H1 (cell line): ENCODE data around the gene SENP1. TPM values are rescaled to one million over a fixed set of nuclear protein-coding genes. Genes with fewer than 3 reads are reported as not detected.

ENCODE experiments used
- CTCF ChIA-PET: fragments of 300-600 bp; sonication (Branson Sonifier 250); formaldehyde crosslinking; loops from one replicate; lab custom pipeline; 2021; ENCODE audit not compliant: partially characterized antibody; lab: Charles Lee
- POLR2A ChIA-PET: fragments of 300-600 bp; sonication (Branson Sonifier 250); formaldehyde crosslinking; loops from one replicate; lab custom pipeline; 2021; ENCODE audit warnings: inconsistent platforms; ENCODE audit not compliant: partially characterized antibody; lab: Charles Lee
- DNase-seq, 2 experiments: peaks; one replicate each; pipeline versions ENCODE4 v3.0.0 to v3.0.0-alpha.2; 2010 to 2022; ENCODE audit warnings: low spot score in 2 of 2, low read depth in 1 of 2, mixed read lengths in 1 of 2
- FAIRE-seq: peaks from 2 replicates; lab custom pipeline; 2011; peaks lifted over from hg19 to GRCh38; lab: Jason Lieb, UNC
- H2AFZ ChIP-seq: 2 replicates; pipeline ENCODE4 v1.8.1; 2012; ENCODE audit warnings: low read length, inconsistent platforms
- H2AK5ac ChIP-seq: 2 replicates; pipeline ENCODE4 v1.6.1; 2013; ENCODE audit warnings: low read depth, low read length
- H2BK120ac ChIP-seq: replicated peaks from 2 replicates; pipeline ENCODE3; 2013; ENCODE audit warnings: low read depth, low read length, inconsistent platforms
- H2BK12ac ChIP-seq: 2 replicates; pipeline ENCODE4 v1.6.1; 2013; ENCODE audit warnings: low read depth, low read length
- H2BK15ac ChIP-seq: 2 replicates; pipeline ENCODE4 v1.6.1; 2013; ENCODE audit warnings: low read length
- H2BK20ac ChIP-seq: 2 replicates; pipeline ENCODE4 v1.6.1; 2013; ENCODE audit warnings: low read length
- H2BK5ac ChIP-seq: 2 replicates; pipeline ENCODE4 v1.6.1; 2013; ENCODE audit warnings: low read depth, low read length
- H3K14ac ChIP-seq: 2 replicates; pipeline ENCODE4 v1.6.1; 2013; ENCODE audit warnings: inconsistent platforms; ENCODE audit not compliant: insufficient read length
- H3K18ac ChIP-seq: 2 replicates; pipeline ENCODE4 v1.6.1; 2013; ENCODE audit warnings: low read length; ENCODE audit errors: extremely low read depth
- H3K23ac ChIP-seq: 2 replicates; pipeline ENCODE4 v1.6.1; 2013; ENCODE audit warnings: inconsistent platforms; ENCODE audit not compliant: insufficient read length
- H3K23me2 ChIP-seq: 2 replicates; pipeline ENCODE4 v1.6.1; 2013; ENCODE audit warnings: low read depth, low read length
- H3K27ac ChIP-seq: 2 replicates; pipeline ENCODE4 v1.6.1; 2011; ENCODE audit warnings: low read depth, low read length, inconsistent platforms
- H3K27me3 ChIP-seq, 4 experiments: replicated peaks in 1 of 4; 1 replicate in 1 of 4; 2 replicates in 3 of 4; pipeline versions ENCODE4 v1.6.1 to v1.8.1; 2011 to 2013; ENCODE audit warnings: low read length in 3 of 4, mild to moderate bottlenecking in 3 of 4, inconsistent platforms in 2 of 4, mixed read lengths in 2 of 4, moderate library complexity in 1 of 4; ENCODE audit not compliant: control insufficient read depth in 3 of 4, insufficient read depth in 3 of 4; ENCODE audit errors: extremely low read depth in 1 of 4
- H3K36me3 ChIP-seq, 4 experiments: 2 replicates each; pipeline versions ENCODE4 v1.6.1 to v1.8.1; 2011 to 2013; ENCODE audit warnings: mild to moderate bottlenecking in 4 of 4, low read length in 3 of 4, moderate library complexity in 2 of 4, control low read depth in 1 of 4, inconsistent platforms in 1 of 4; ENCODE audit not compliant: insufficient read depth in 4 of 4, control insufficient read depth in 2 of 4
- H3K4ac ChIP-seq: replicated peaks from 2 replicates; pipeline ENCODE3; 2013; ENCODE audit warnings: low read length, low read depth, mixed read lengths, inconsistent platforms; ENCODE audit not compliant: insufficient read length
- H3K4me1 ChIP-seq, 4 experiments: replicated peaks in 1 of 4; 1 replicate in 1 of 4; 2 replicates in 3 of 4; pipeline versions ENCODE4 v1.6.1 to v1.8.1; 2011 to 2013; ENCODE audit warnings: low read length in 3 of 4, inconsistent platforms in 2 of 4, mixed read lengths in 1 of 4; ENCODE audit not compliant: insufficient read depth in 4 of 4, control insufficient read depth in 3 of 4
- H3K4me2 ChIP-seq, 2 experiments: 2 replicates each; pipeline versions ENCODE4 v1.6.1 to v1.8.1; 2011 to 2013; ENCODE audit warnings: low read depth in 2 of 2, low read length in 2 of 2, control low read depth in 1 of 2, inconsistent platforms in 1 of 2, mild to moderate bottlenecking in 1 of 2; ENCODE audit not compliant: insufficient read depth in 1 of 2
- H3K4me3 ChIP-seq, 4 experiments: fragments of 200-600, 300-600 bp in 1 of 4; sonication (generic), shearing (Covaris generic), sonication (Bioruptor Twin) in 1 of 4; 2 replicates each; pipeline versions ENCODE4 v1.5.1 to v1.8.1; 2011 to 2016; ENCODE audit warnings: low read length in 4 of 4, low read depth in 3 of 4, control low read depth in 2 of 4, inconsistent platforms in 2 of 4, mild to moderate bottlenecking in 2 of 4, mixed read lengths in 1 of 4, moderate library complexity in 1 of 4; ENCODE audit not compliant: insufficient read depth in 2 of 4; ENCODE audit errors: extremely low read depth in 1 of 4
- H3K56ac ChIP-seq: replicated peaks from 2 replicates; pipeline ENCODE3; 2013; ENCODE audit warnings: low read depth, mild to moderate bottlenecking, mixed read lengths, low read length, inconsistent platforms; ENCODE audit not compliant: insufficient read length
- H3K79me1 ChIP-seq: 2 replicates; pipeline ENCODE4 v1.6.1; 2013; ENCODE audit warnings: low read depth, low read length, control low read depth
- H3K79me2 ChIP-seq, 2 experiments: 2 replicates each; pipeline versions ENCODE4 v1.6.1 to v1.8.1; 2012 to 2013; ENCODE audit warnings: low read length in 2 of 2, mild to moderate bottlenecking in 2 of 2, inconsistent platforms in 1 of 2; ENCODE audit not compliant: insufficient read depth in 2 of 2, control insufficient read depth in 1 of 2
- H3K9ac ChIP-seq, 4 experiments: replicated peaks in 1 of 4; 1 replicate in 1 of 4; 2 replicates in 3 of 4; pipeline versions ENCODE4 v1.6.1 to v1.8.1; 2011 to 2013; ENCODE audit warnings: low read depth in 3 of 4, low read length in 3 of 4, control low read depth in 2 of 4, mild to moderate bottlenecking in 2 of 4, moderate library complexity in 2 of 4, inconsistent platforms in 1 of 4; ENCODE audit errors: extremely low read depth in 1 of 4
- H3K9me3 ChIP-seq, 2 experiments: 2 replicates each; pipeline versions ENCODE4 v1.6.1 to v1.8.1; 2012 to 2013; ENCODE audit warnings: mild to moderate bottlenecking in 2 of 2, moderate library complexity in 2 of 2, control low read depth in 1 of 2, inconsistent platforms in 1 of 2, low read depth in 1 of 2, low read length in 1 of 2, mixed read lengths in 1 of 2; ENCODE audit not compliant: insufficient read depth in 2 of 2
- H4K20me1 ChIP-seq, 2 experiments: replicated peaks in 1 of 2; 2 replicates each; pipeline versions ENCODE3 to v1.8.1; 2011 to 2013; ENCODE audit warnings: inconsistent platforms in 2 of 2, low read length in 2 of 2, mild to moderate bottlenecking in 1 of 2; ENCODE audit not compliant: insufficient read depth in 2 of 2, control insufficient read depth in 1 of 2
- H4K5ac ChIP-seq: 2 replicates; pipeline ENCODE4 v1.6.1; 2013; ENCODE audit warnings: low read length, low read depth, mixed read lengths, inconsistent platforms; ENCODE audit not compliant: insufficient read length
- H4K8ac ChIP-seq: 2 replicates; pipeline ENCODE4 v1.8.0; 2013; ENCODE audit warnings: mild to moderate bottlenecking, moderate library complexity, low read length, inconsistent platforms; ENCODE audit not compliant: insufficient read depth; ENCODE audit errors: extremely low read depth
- H4K91ac ChIP-seq: replicated peaks from 2 replicates; pipeline ENCODE3; 2013; ENCODE audit warnings: low read length, mixed read lengths, inconsistent platforms; ENCODE audit not compliant: insufficient read length
- CBX5 ChIP-seq: fragments of 300-800, 300-1000 bp; sonication (generic); IDR thresholded peaks from 2 replicates; pipeline ENCODE4 v1.7.1; 2016; ENCODE audit warnings: antibody characterized with exemption, low read length, low read depth
- CBX8 ChIP-seq: fragments of 300-800, 300-1000 bp; sonication (generic); IDR thresholded peaks from 2 replicates; pipeline ENCODE4 v1.7.1; 2016; ENCODE audit warnings: low read depth, low read length, borderline replicate concordance
- EZH2 ChIP-seq: fragments of 200-600 bp; sonication (generic); IDR thresholded peaks from 2 replicates; pipeline ENCODE4 v1.7.1; 2012; ENCODE audit warnings: low read depth, mild to moderate bottlenecking, moderate library complexity, low read length, inconsistent platforms; ENCODE audit not compliant: severe bottlenecking
- SP2 ChIP-seq: IDR thresholded peaks from 2 replicates; pipeline ENCODE4 v1.6.1; 2012; ENCODE audit warnings: mild to moderate bottlenecking, low read length, inconsistent platforms
- SP4 ChIP-seq: IDR thresholded peaks from 2 replicates; pipeline ENCODE4 v1.6.1; 2012; ENCODE audit warnings: low read length, inconsistent platforms
- SUZ12 ChIP-seq: fragments of 200-600 bp; sonication (generic); IDR thresholded peaks from 2 replicates; pipeline ENCODE4 v1.6.1; 2012; ENCODE audit warnings: mild to moderate bottlenecking, inconsistent platforms, low read length, moderate library complexity, mixed read lengths
- WGBS, 2 experiments: shearing (Covaris generic) in 1 of 2; methylation state at CpG; one replicate each; pipeline versions ENCODE4 v1.1.6 to v1.1.7; 2013 to 2015; ENCODE audit warnings: low lambda C conversion rate in 2 of 2, mixed read lengths in 2 of 2, inconsistent platforms in 1 of 2, low coverage in 1 of 2, missing lambda C conversion rate in 1 of 2; ENCODE audit not compliant: insufficient replicate concordance in 2 of 2, insufficient coverage in 1 of 2, insufficient read length in 1 of 2; ENCODE audit errors: extremely low coverage in 1 of 2, missing lambda C conversion rate in 1 of 2; 5-methylcytosine and 5-hydroxymethylcytosine counted together
- polyA plus RNA-seq, 7 experiments: library from polyadenylated mRNA; depleted of rRNA in 3 of 7; stranded (reverse) in 5 of 7; unstranded in 2 of 7; fragments of >200 nt in 5 of 7; fragments of 200-250 nt in 2 of 7; gene quantifications; 1 replicate in 5 of 7; 2 replicates in 1 of 7; 4 replicates in 1 of 7; pipeline versions ENCODE4 v1.2.1 to v1.2.3, GENCODE V29; 2011 to 2013; ENCODE audit warnings: missing spikeins in 2 of 7, mixed read lengths in 2 of 7
- total RNA-seq: library from RNA; stranded (reverse); fragmentation: NEBNext Ultra II Directional; extraction: Animal tissue kit (Norgen Biotek cat#: 25700); gene quantifications from 2 replicates; pipeline ENCODE4 v1.2.1, GENCODE V29; 2021

The SENP1 gene
- total and polyA plus RNA-seq, 2 of the 8 experiments (the other 6 are each of a cell fraction or from before 2014, with no cell fraction given): 14.2 to 31.5 TPM

DNA sequence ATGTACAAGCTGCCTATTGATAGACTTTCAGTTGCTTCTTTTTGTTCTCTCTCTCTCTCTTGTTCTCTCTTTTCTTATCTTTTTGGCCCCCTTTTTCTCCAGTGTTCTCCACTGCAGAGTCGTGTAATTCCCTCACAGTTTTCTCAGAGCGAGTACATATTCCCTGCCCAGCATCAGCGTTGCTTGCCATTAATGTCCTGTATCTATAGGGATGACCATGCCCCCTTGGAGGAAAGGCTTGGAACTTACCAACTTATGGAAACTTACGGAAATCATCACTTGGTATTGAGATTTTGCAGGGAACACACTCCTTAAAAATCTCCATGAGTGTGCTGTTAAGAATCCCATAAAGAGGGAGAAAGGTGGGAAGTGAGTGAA lies 87.3 kb downstream of the SENP1 start:
- no peak overlapping the region for H2AFZ ChIP-seq
- POLR2A ChIA-PET: interaction anchor here (1.6 kb wide), 1 partner anchor 20 kb away, joined by 4 read pairs; no protein-coding TSS in a partner anchor

More for the DNA sequence above, 87.3 kb downstream of the SENP1 start:
- Histone ChIP-seq H3K27me3 (peaks cover 85 to 98% (median 97%) of the 10 kb centered on the region in 4 experiments), H3K4ac (no peak overlapping the region), H3K79me2 (no peaks in the 10 kb centered on the region), H3K56ac (no peak overlapping the region), H3K9me3 (no peaks in the 10 kb centered on the region), H3K79me1 (no peaks in the 10 kb centered on the region), H2AK5ac (no peak overlapping the region), H3K14ac (no peak overlapping the region), H2BK12ac (no peak overlapping the region), H3K23ac (no peak overlapping the region), H3K4me1 (peaks cover 6 to 9% (median 7%) of the 10 kb centered on the region in 4 experiments), H3K36me3 (no peaks in the 10 kb centered on the region), H2BK15ac (no peak overlapping the region), H3K9ac (no peak overlapping the region), H4K8ac (no peak overlapping the region), H3K4me3 (no peak overlapping the region), H3K27ac (no peak overlapping the region), H2BK120ac (no peak overlapping the region), H3K4me2 (no peak overlapping the region), H4K91ac (no peak overlapping the region), H3K18ac (no peak overlapping the region), H4K5ac (no peak overlapping the region), H2BK20ac (no peak overlapping the region), H2BK5ac (no peak overlapping the region), H4K20me1 (peaks cover 7 to 13% of the 10 kb centered on the region in 2 experiments), H3K23me2 (no peaks in the 10 kb centered on the region)
- FAIRE-seq (no peak), DNase-seq (no peak)
- TF ChIP-seq CBX5 (no peak), EZH2 (peak; percentile 53), SP4 (no peak), SP2 (no peak), SUZ12 (peak; percentile 60; the same call in 1 of the 2 replicates), CBX8 (no peak)
- WGBS, 2 experiments: 58% methylated on average over 4 of the region's 4 CpGs; no CpG with 5 or more reads in 1 of the 2 experiments
- CTCF ChIA-PET: interaction anchor here (0.7 to 4.8 kb wide), 5 partner anchors 10 to 43 kb away, joined by 3 to 21 read pairs (median 3); partner anchors contain the start of gene COL2A1
